ENCODE data around the gene DUSP8. TPM values are rescaled to one million over a fixed set of nuclear protein-coding genes. Genes with fewer than 3 reads are reported as not detected.

The DUSP8 gene
- total RNA-seq, 1 experiment from 2014 or later, result 10.2 TPM

- Histone ChIP-seq H3K9ac (ENCODE audit: low read length) (no peak overlapping the region), H2AFZ (ENCODE audit: low read depth, low read length, poor library complexity, severe bottlenecking) (no peak overlapping the region), H3K79me2 (ENCODE audit: insufficient read depth, low read length) (no peaks in the 10 kb centered on the region), H3K9me2 (ENCODE audit: insufficient read depth) (no peaks in the 10 kb centered on the region), H3K4me3 (replicated peaks in 1 of 2; ENCODE audit: low read depth in 1 of 2, low read length in 2 of 2) (no peak overlapping the region), H3K27ac (ENCODE audit: low read depth, low read length) (no peak overlapping the region), H3K4me2 (ENCODE audit: low read length) (no peak overlapping the region), H3K9me3 (ENCODE audit: control insufficient read depth in 1 of 2, insufficient read depth in 1 of 2, low read depth in 1 of 2, low read length in 2 of 2) (no peaks in the 10 kb centered on the region), H3K4me1 (ENCODE audit: control insufficient read depth in 1 of 2, insufficient read depth in 2 of 2, low read length in 2 of 2) (peaks cover 23 to 25% of the 10 kb centered on the region in 2 experiments), H4K20me1 (ENCODE audit: insufficient read depth) (no peaks in the 10 kb centered on the region), H3K36me3 (ENCODE audit: control insufficient read depth in 1 of 2, insufficient read depth in 2 of 2, low read length in 2 of 2) (no peaks in the 10 kb centered on the region; a peak in 1 of 4 replicates), H3K27me3 (ENCODE audit: insufficient read depth, low read length) (no peaks in the 10 kb centered on the region)
- CTCF ChIA-PET, result interaction anchor here (0.9 kb wide), 1 partner anchor 12 kb away, joined by 3 read pairs; no protein-coding TSS in a partner anchor
- TF ChIP-seq YY1 (IDR thresholded peaks at IDR 0.05; ENCODE audit: extremely low read depth, insufficient replicate concordance, low read depth, low read length), result no peak
- TF ChIP-seq ZBTB33 (IDR thresholded peaks at IDR 0.05; ENCODE audit: extremely low read depth, insufficient replicate concordance, low read length), result no peak
- no peak for TF ChIP-seq MAX (IDR thresholded peaks at IDR 0.05)
- TF ChIP-seq, protein P1, sequence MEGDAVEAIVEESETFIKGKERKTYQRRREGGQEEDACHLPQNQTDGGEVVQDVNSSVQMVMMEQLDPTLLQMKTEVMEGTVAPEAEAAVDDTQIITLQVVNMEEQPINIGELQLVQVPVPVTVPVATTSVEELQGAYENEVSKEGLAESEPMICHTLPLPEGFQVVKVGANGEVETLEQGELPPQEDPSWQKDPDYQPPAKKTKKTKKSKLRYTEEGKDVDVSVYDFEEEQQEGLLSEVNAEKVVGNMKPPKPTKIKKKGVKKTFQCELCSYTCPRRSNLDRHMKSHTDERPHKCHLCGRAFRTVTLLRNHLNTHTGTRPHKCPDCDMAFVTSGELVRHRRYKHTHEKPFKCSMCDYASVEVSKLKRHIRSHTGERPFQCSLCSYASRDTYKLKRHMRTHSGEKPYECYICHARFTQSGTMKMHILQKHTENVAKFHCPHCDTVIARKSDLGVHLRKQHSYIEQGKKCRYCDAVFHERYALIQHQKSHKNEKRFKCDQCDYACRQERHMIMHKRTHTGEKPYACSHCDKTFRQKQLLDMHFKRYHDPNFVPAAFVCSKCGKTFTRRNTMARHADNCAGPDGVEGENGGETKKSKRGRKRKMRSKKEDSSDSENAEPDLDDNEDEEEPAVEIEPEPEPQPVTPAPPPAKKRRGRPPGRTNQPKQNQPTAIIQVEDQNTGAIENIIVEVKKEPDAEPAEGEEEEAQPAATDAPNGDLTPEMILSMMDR (IDR thresholded peaks at IDR 0.05 in 2 of 3, conservative IDR thresholded peaks at IDR 0.05 in 1 of 3; ENCODE audit: borderline replicate concordance in 1 of 3, insufficient read depth in 1 of 3, low read depth in 2 of 3, low read length in 2 of 3), result no peak
- TF ChIP-seq RAD21 (IDR thresholded peaks at IDR 0.05; ENCODE audit: low read depth), result no peak
- no peak for TF ChIP-seq SP1 (IDR thresholded peaks at IDR 0.05; ENCODE audit: low read depth)
- no peak for TF ChIP-seq ELF1 (IDR thresholded peaks at IDR 0.05; ENCODE audit: borderline replicate concordance, low read depth)
- no peak for TF ChIP-seq CBX3 (IDR thresholded peaks at IDR 0.05; ENCODE audit: low read depth)
- TF ChIP-seq EZH2 (IDR thresholded peaks at IDR 0.05), result no peak
- no peak for TF ChIP-seq EGR1 (IDR thresholded peaks at IDR 0.05; ENCODE audit: low read depth)
- TF ChIP-seq, protein P2, sequence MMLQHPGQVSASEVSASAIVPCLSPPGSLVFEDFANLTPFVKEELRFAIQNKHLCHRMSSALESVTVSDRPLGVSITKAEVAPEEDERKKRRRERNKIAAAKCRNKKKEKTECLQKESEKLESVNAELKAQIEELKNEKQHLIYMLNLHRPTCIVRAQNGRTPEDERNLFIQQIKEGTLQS (IDR thresholded peaks at IDR 0.05), result no peak
- no peak for TF ChIP-seq CEBPB (IDR thresholded peaks at IDR 0.05; ENCODE audit: low read depth)
- TF ChIP-seq SRF (IDR thresholded peaks at IDR 0.05; ENCODE audit: low read depth), result no peak
- no peak for TF ChIP-seq POLR2A (IDR thresholded peaks at IDR 0.05; ENCODE audit: borderline replicate concordance, extremely low read depth, insufficient read depth, insufficient read length)
- TF ChIP-seq ZFX (IDR thresholded peaks at IDR 0.05), result no peak
- TF ChIP-seq EZH2phosphoT487 (IDR thresholded peaks at IDR 0.05; ENCODE audit: borderline replicate concordance), result no peak
- RAD21 ChIA-PET (ENCODE audit: low non-redundant PET in 1 of 2, low total read pairs in 2 of 2, uncharacterized antibody in 2 of 2, unreplicated experiment in 2 of 2), result no interaction called here
- ATAC-seq (no peak), DNase-seq (ENCODE audit: low read depth, low spot score) (no peak)
- POLR2A ChIA-PET, result no interaction called here
- BruUV-seq (replicated peaks), result no TSS peak
- intact Hi-C loops (cut with micrococcal nuclease), result no loop called here
These were observed 9.5 kb downstream of the DUSP8 start for GRCh38 chr11:1562469-1563148.

Measured in HCT116 (cell line).